ENCODE data around the gene UBA3.

Gene UBA3

GRCh38 chr3:69072928-69073327, 7.2 kb downstream of the UBA3 start:
- Mint-ChIP-seq H3K27ac (peak overlapping the region; percentile 1), H3K4me1 (ENCODE audit: low read depth) (peaks cover 30% of the 10 kb centered on the region), H3K4me3 (no peak overlapping the region), H3K36me3 (ENCODE audit: low read depth) (peaks cover 41% of the 10 kb centered on the region), H3K9me3 (no peaks in the 10 kb centered on the region), H3K27me3 (ENCODE audit: low read depth) (no peaks in the 10 kb centered on the region)
- DNase-seq (ENCODE audit: low spot score): no peak

- Mint-ChIP-seq H3K4me1 (ENCODE audit: low read depth) (peaks cover 39% of the 10 kb centered on the region), H3K27ac (peak overlapping the region; percentile 69), H3K9me3 (no peaks in the 10 kb centered on the region), H3K4me3 (peak overlapping the region; percentile 70), H3K36me3 (ENCODE audit: low read depth) (peaks cover 57% of the 10 kb centered on the region), H3K27me3 (ENCODE audit: low read depth) (no peaks in the 10 kb centered on the region)
- no peak for DNase-seq (ENCODE audit: low spot score)
Observed at GRCh38 chr3:69066121-69066520, 14.0 kb downstream of the UBA3 start.

- Mint-ChIP-seq H3K27me3 (ENCODE audit: low read depth) (no peaks in the 10 kb centered on the region), H3K4me3 (peak overlapping the region; percentile 70), H3K27ac (peak overlapping the region; percentile 69), H3K4me1 (ENCODE audit: low read depth) (peaks cover 39% of the 10 kb centered on the region), H3K9me3 (peaks cover 4% of the 10 kb centered on the region), H3K36me3 (ENCODE audit: low read depth) (peaks cover 57% of the 10 kb centered on the region)
- peak; percentile 40 for DNase-seq (ENCODE audit: low spot score)
Observed at GRCh38 chr3:69065318-69065964, 14.7 kb downstream of the UBA3 start.

GRCh38 chr3:69063636-69064035, 16.5 kb downstream of the UBA3 start:
- Mint-ChIP-seq H3K9me3 (peaks cover 5% of the 10 kb centered on the region), H3K4me3 (peak overlapping the region; percentile 69), H3K27ac (peak overlapping the region; percentile 79), H3K36me3 (ENCODE audit: low read depth) (peaks cover 69% of the 10 kb centered on the region), H3K27me3 (ENCODE audit: low read depth) (no peaks in the 10 kb centered on the region), H3K4me1 (ENCODE audit: low read depth) (peaks cover 54% of the 10 kb centered on the region)
- DNase-seq (ENCODE audit: low spot score): no peak

- peak overlapping the region; percentile 97 for H3K27ac Mint-ChIP-seq
- no peaks in the 10 kb centered on the region for H3K27me3 Mint-ChIP-seq (ENCODE audit: low read depth)
- H3K9me3 Mint-ChIP-seq: peaks cover 5% of the 10 kb centered on the region
- H3K4me3 Mint-ChIP-seq: peak overlapping the region; percentile 24
- H3K36me3 Mint-ChIP-seq (ENCODE audit: low read depth): peaks cover 70% of the 10 kb centered on the region
- no peak for DNase-seq (ENCODE audit: low spot score)
- H3K4me1 Mint-ChIP-seq (ENCODE audit: low read depth): peaks cover 55% of the 10 kb centered on the region
Observed at GRCh38 chr3:69059688-69060087, 20.5 kb downstream of the UBA3 start.

- no peak for DNase-seq (ENCODE audit: low spot score)
- peak overlapping the region; percentile 24 for H3K4me3 Mint-ChIP-seq
- no peaks in the 10 kb centered on the region for H3K27me3 Mint-ChIP-seq (ENCODE audit: low read depth)
- H3K27ac Mint-ChIP-seq: peak overlapping the region; percentile 97
- H3K9me3 Mint-ChIP-seq: peaks cover 5% of the 10 kb centered on the region
- H3K4me1 Mint-ChIP-seq (ENCODE audit: low read depth): peaks cover 49% of the 10 kb centered on the region
- H3K36me3 Mint-ChIP-seq (ENCODE audit: low read depth): peaks cover 65% of the 10 kb centered on the region
Observed at GRCh38 chr3:69058947-69059224, 21.3 kb downstream of the UBA3 start.

GRCh38 chr3:69058180-69058946, 21.8 kb downstream of the UBA3 start:
- H3K4me3 Mint-ChIP-seq: peak overlapping the region; percentile 24

GRCh38 chr3:69052472-69052898, 27.7 kb downstream of the UBA3 start:
- H3K9me3 Mint-ChIP-seq: no peaks in the 10 kb centered on the region

More at GRCh38 chr3:69058180-69058946, 21.8 kb downstream of the UBA3 start:
- H3K36me3 Mint-ChIP-seq (ENCODE audit: low read depth): peaks cover 64% of the 10 kb centered on the region
- no peak for DNase-seq (ENCODE audit: low spot score)
- peak overlapping the region; percentile 97 for H3K27ac Mint-ChIP-seq
- no peaks in the 10 kb centered on the region for H3K27me3 Mint-ChIP-seq (ENCODE audit: low read depth)
- peaks cover 5% of the 10 kb centered on the region for H3K9me3 Mint-ChIP-seq
- peaks cover 45% of the 10 kb centered on the region for H3K4me1 Mint-ChIP-seq (ENCODE audit: low read depth)

GRCh38 chr3:69051756-69052471, 28.3 kb downstream of the UBA3 start, which contains the start of gene TMF1:
TMF1 (minus strand) TSS chr3:69052333; CDS start chr3:69052086, 247 bp downstream.
- DNase-seq (ENCODE audit: low spot score): peak; percentile 96
- H3K4me1 Mint-ChIP-seq (ENCODE audit: low read depth): peaks cover 42% of the 10 kb centered on the region
- peaks cover 44% of the 10 kb centered on the region for H3K36me3 Mint-ChIP-seq (ENCODE audit: low read depth)

More at GRCh38 chr3:69052472-69052898, 27.7 kb downstream of the UBA3 start:
- H3K4me1 Mint-ChIP-seq (ENCODE audit: low read depth): peaks cover 44% of the 10 kb centered on the region
- H3K36me3 Mint-ChIP-seq (ENCODE audit: low read depth): peaks cover 45% of the 10 kb centered on the region
- H3K4me3 Mint-ChIP-seq: peak overlapping the region; percentile 98
- no peak for DNase-seq (ENCODE audit: low spot score)
- H3K27me3 Mint-ChIP-seq (ENCODE audit: low read depth): no peaks in the 10 kb centered on the region
- peak overlapping the region; percentile 95 for H3K27ac Mint-ChIP-seq

GRCh38 chr3:69048990-69049389, 31.2 kb downstream of the UBA3 start:
- Mint-ChIP-seq H3K36me3 (ENCODE audit: low read depth) (peaks cover 47% of the 10 kb centered on the region), H3K4me3 (peak overlapping the region; percentile 24)

More at GRCh38 chr3:69051756-69052471, 28.3 kb downstream of the UBA3 start, which contains the start of gene TMF1:
- Mint-ChIP-seq H3K27me3 (ENCODE audit: low read depth) (no peaks in the 10 kb centered on the region), H3K27ac (peak within 1 kb of the TSS; percentile 95), H3K9me3 (no peaks in the 10 kb centered on the region), H3K4me3 (peak within 1 kb of the TSS; percentile 98)

GRCh38 chr3:69044608-69045007, 35.6 kb downstream of the UBA3 start:
- no peak for DNase-seq (ENCODE audit: low spot score)
- Mint-ChIP-seq H3K9me3 (no peaks in the 10 kb centered on the region), H3K36me3 (ENCODE audit: low read depth) (peaks cover 45% of the 10 kb centered on the region), H3K27me3 (ENCODE audit: low read depth) (no peaks in the 10 kb centered on the region), H3K27ac (peak overlapping the region; percentile 31), H3K4me1 (ENCODE audit: low read depth) (peaks cover 28% of the 10 kb centered on the region), H3K4me3 (no peak overlapping the region)

More at GRCh38 chr3:69048990-69049389, 31.2 kb downstream of the UBA3 start:
- Mint-ChIP-seq H3K9me3 (no peaks in the 10 kb centered on the region), H3K4me1 (ENCODE audit: low read depth) (peaks cover 46% of the 10 kb centered on the region), H3K27me3 (ENCODE audit: low read depth) (no peaks in the 10 kb centered on the region), H3K27ac (no peak overlapping the region)
- no peak for DNase-seq (ENCODE audit: low spot score)

- no peaks in the 10 kb centered on the region for H3K27me3 Mint-ChIP-seq (ENCODE audit: low read depth)
- H3K4me1 Mint-ChIP-seq (ENCODE audit: low read depth): peaks cover 9% of the 10 kb centered on the region
- H3K9me3 Mint-ChIP-seq: no peaks in the 10 kb centered on the region
- H3K4me3 Mint-ChIP-seq: no peak overlapping the region
- peak; percentile 37 for DNase-seq (ENCODE audit: low spot score)
- H3K36me3 Mint-ChIP-seq (ENCODE audit: low read depth): peaks cover 61% of the 10 kb centered on the region
- H3K27ac Mint-ChIP-seq: peak overlapping the region; percentile 57
Observed at GRCh38 chr3:69033470-69033869, 46.7 kb downstream of the UBA3 start.

GRCh38 chr3:69032737-69033136, 47.4 kb downstream of the UBA3 start:
- no peak overlapping the region for H3K4me3 Mint-ChIP-seq
- peak overlapping the region; percentile 76 for H3K27ac Mint-ChIP-seq
- H3K4me1 Mint-ChIP-seq (ENCODE audit: low read depth): peaks cover 9% of the 10 kb centered on the region
- no peaks in the 10 kb centered on the region for H3K9me3 Mint-ChIP-seq
- DNase-seq (ENCODE audit: low spot score): no peak
- no peaks in the 10 kb centered on the region for H3K27me3 Mint-ChIP-seq (ENCODE audit: low read depth)
- H3K36me3 Mint-ChIP-seq (ENCODE audit: low read depth): peaks cover 61% of the 10 kb centered on the region

GRCh38 chr3:69032142-69032541, 48.0 kb downstream of the UBA3 start:
- Mint-ChIP-seq H3K4me3 (no peak overlapping the region), H3K36me3 (ENCODE audit: low read depth) (peaks cover 65% of the 10 kb centered on the region), H3K27ac (no peak overlapping the region), H3K4me1 (ENCODE audit: low read depth) (peaks cover 9% of the 10 kb centered on the region), H3K9me3 (no peaks in the 10 kb centered on the region), H3K27me3 (ENCODE audit: low read depth) (no peaks in the 10 kb centered on the region)
- no peak for DNase-seq (ENCODE audit: low spot score)
